Skeletal muscle satellite cell (primary cell): ENCODE measurements around the gene AAK1.
A peak's percentile ranks its signal among the peaks of the same experiment; 100 is the strongest.

Experiments
- H3K27me3 ChIP-seq: 2 replicates; pipeline ENCODE4 v1.7.0; 2013; ENCODE audit warnings: low read length; ENCODE audit not compliant: control insufficient read depth, insufficient read depth
- H3K36me3 ChIP-seq: 2 replicates; pipeline ENCODE4 v1.7.0; 2013; ENCODE audit warnings: mild to moderate bottlenecking, control low read depth, low read length; ENCODE audit not compliant: insufficient read depth
- H3K4me1 ChIP-seq: 2 replicates; pipeline ENCODE4 v1.7.0; 2013; ENCODE audit warnings: low read length; ENCODE audit not compliant: control insufficient read depth, insufficient read depth
- H3K4me2 ChIP-seq: 2 replicates; pipeline ENCODE4 v1.7.0; 2013; ENCODE audit warnings: mild to moderate bottlenecking, low read length
- H3K4me3 ChIP-seq: 2 replicates; pipeline ENCODE4 v1.7.0; 2013; ENCODE audit warnings: low read length
- H3K9ac ChIP-seq: 2 replicates; pipeline ENCODE4 v1.7.0; 2013; ENCODE audit warnings: mild to moderate bottlenecking, low read depth, low read length, moderate library complexity
- H3K9me3 ChIP-seq: replicated peaks from 2 replicates; pipeline ENCODE4 v1.7.0; 2013; ENCODE audit warnings: mild to moderate bottlenecking, control low read depth, low read length

AAK1 gene

GRCh38 chr2:69594341-69594740 is 49.2 kb downstream of the AAK1 start:
- H3K9ac ChIP-seq: no peak overlapping the region
- no peaks in the 10 kb centered on the region for H3K27me3 ChIP-seq
- no peaks in the 10 kb centered on the region for H3K9me3 ChIP-seq
- H3K4me3 ChIP-seq: no peak overlapping the region
- no peak overlapping the region for H3K4me2 ChIP-seq
- peaks cover 8% of the 10 kb centered on the region for H3K4me1 ChIP-seq
- H3K36me3 ChIP-seq: peaks cover 4% of the 10 kb centered on the region

- H3K4me2 ChIP-seq: no peak overlapping the region
- H3K4me3 ChIP-seq: no peak overlapping the region
- H3K9ac ChIP-seq: no peak overlapping the region
- peaks cover 8% of the 10 kb centered on the region for H3K4me1 ChIP-seq
- no peaks in the 10 kb centered on the region for H3K9me3 ChIP-seq
- no peaks in the 10 kb centered on the region for H3K36me3 ChIP-seq
- no peaks in the 10 kb centered on the region for H3K27me3 ChIP-seq
Measured at GRCh38 chr2:69592511-69592910, 51.0 kb downstream of the AAK1 start.

- no peaks in the 10 kb centered on the region for H3K9me3 ChIP-seq
- no peaks in the 10 kb centered on the region for H3K36me3 ChIP-seq
- H3K4me1 ChIP-seq: peaks cover 17% of the 10 kb centered on the region
Measured at GRCh38 chr2:69589973-69590652, 53.4 kb downstream of the AAK1 start.

GRCh38 chr2:69588945-69589344 is 54.6 kb downstream of the AAK1 start:
- Histone ChIP-seq H3K27me3 (no peaks in the 10 kb centered on the region), H3K4me1 (peaks cover 17% of the 10 kb centered on the region), H3K36me3 (no peaks in the 10 kb centered on the region), H3K4me2 (no peak overlapping the region), H3K9me3 (no peaks in the 10 kb centered on the region), H3K4me3 (no peak overlapping the region), H3K9ac (no peak overlapping the region)

More at GRCh38 chr2:69589973-69590652, 53.4 kb downstream of the AAK1 start:
- no peaks in the 10 kb centered on the region for H3K27me3 ChIP-seq
- no peak overlapping the region for H3K9ac ChIP-seq
- no peak overlapping the region for H3K4me3 ChIP-seq
- peak overlapping the region; percentile 8 for H3K4me2 ChIP-seq

GRCh38 chr2:69588403-69588802 is 55.1 kb downstream of the AAK1 start:
- H3K36me3 ChIP-seq: no peaks in the 10 kb centered on the region
- H3K4me1 ChIP-seq: peaks cover 17% of the 10 kb centered on the region
- no peak overlapping the region for H3K4me3 ChIP-seq
- H3K9me3 ChIP-seq: no peaks in the 10 kb centered on the region
- no peak overlapping the region for H3K9ac ChIP-seq
- H3K27me3 ChIP-seq: no peaks in the 10 kb centered on the region
- no peak overlapping the region for H3K4me2 ChIP-seq

GRCh38 chr2:69585855-69586555 is 57.5 kb downstream of the AAK1 start:
- Histone ChIP-seq H3K4me1 (peaks cover 37% of the 10 kb centered on the region), H3K4me3 (no peak overlapping the region), H3K36me3 (no peaks in the 10 kb centered on the region), H3K4me2 (no peak overlapping the region), H3K9me3 (no peaks in the 10 kb centered on the region), H3K27me3 (no peaks in the 10 kb centered on the region), H3K9ac (no peak overlapping the region)

GRCh38 chr2:69584127-69584889 is 59.2 kb downstream of the AAK1 start:
- no peak overlapping the region for H3K4me3 ChIP-seq
- H3K9me3 ChIP-seq: no peaks in the 10 kb centered on the region
- H3K36me3 ChIP-seq: no peaks in the 10 kb centered on the region
- no peak overlapping the region for H3K4me2 ChIP-seq
- no peaks in the 10 kb centered on the region for H3K27me3 ChIP-seq
- H3K4me1 ChIP-seq: peaks cover 29% of the 10 kb centered on the region
- H3K9ac ChIP-seq: no peak overlapping the region

GRCh38 chr2:69583321-69583833 is 60.2 kb downstream of the AAK1 start:
- peaks cover 29% of the 10 kb centered on the region for H3K4me1 ChIP-seq
- H3K4me2 ChIP-seq: no peak overlapping the region
- no peak overlapping the region for H3K4me3 ChIP-seq

GRCh38 chr2:69582582-69583176 is 60.9 kb downstream of the AAK1 start:
- no peaks in the 10 kb centered on the region for H3K9me3 ChIP-seq
- no peak overlapping the region for H3K4me3 ChIP-seq
- peaks cover 32% of the 10 kb centered on the region for H3K4me1 ChIP-seq
- no peaks in the 10 kb centered on the region for H3K27me3 ChIP-seq
- no peaks in the 10 kb centered on the region for H3K36me3 ChIP-seq
- H3K4me2 ChIP-seq: no peak overlapping the region
- no peak overlapping the region for H3K9ac ChIP-seq

More at GRCh38 chr2:69583321-69583833, 60.2 kb downstream of the AAK1 start:
- Histone ChIP-seq H3K27me3 (no peaks in the 10 kb centered on the region), H3K9me3 (no peaks in the 10 kb centered on the region), H3K36me3 (no peaks in the 10 kb centered on the region), H3K9ac (no peak overlapping the region)

- H3K4me2 ChIP-seq: no peak overlapping the region
- no peak overlapping the region for H3K4me3 ChIP-seq
- H3K9ac ChIP-seq: no peak overlapping the region
- no peaks in the 10 kb centered on the region for H3K9me3 ChIP-seq
- H3K27me3 ChIP-seq: no peaks in the 10 kb centered on the region
- no peaks in the 10 kb centered on the region for H3K36me3 ChIP-seq
- H3K4me1 ChIP-seq: peaks cover 38% of the 10 kb centered on the region
Measured at GRCh38 chr2:69581774-69582581, 61.6 kb downstream of the AAK1 start.
